KMS-11 (cell line): ENCODE results near the gene POU2F3.

Source experiments
- H2AFZ ChIP-seq: fragments of 200-600 bp; sonication (generic); 2 replicates; pipeline ENCODE4 v1.6.1; 2016; ENCODE audit warnings: antibody characterized with exemption, mixed run types, low read depth
- H3K27ac ChIP-seq: fragments of 200-600 bp; sonication (generic); 2 replicates; pipeline ENCODE4 v1.6.1; 2016; ENCODE audit warnings: mild to moderate bottlenecking, mixed run types
- H3K27me3 ChIP-seq: fragments of 200-600 bp; sonication (generic); 2 replicates; pipeline ENCODE4 v1.6.1; 2017; ENCODE audit warnings: mild to moderate bottlenecking, low read depth, mixed run types, moderate library complexity; ENCODE audit not compliant: insufficient read depth
- H3K36me3 ChIP-seq: fragments of 200-600 bp; sonication (generic); 2 replicates; pipeline ENCODE4 v1.6.1; 2017; ENCODE audit warnings: mild to moderate bottlenecking, mixed run types; ENCODE audit not compliant: insufficient read depth
- H3K4me1 ChIP-seq: fragments of 200-600 bp; sonication (generic); 2 replicates; pipeline ENCODE4 v1.6.1; 2016; ENCODE audit warnings: mild to moderate bottlenecking, low read depth, mixed run types; ENCODE audit not compliant: poor library complexity, severe bottlenecking
- H3K4me2 ChIP-seq: fragments of 200-600 bp; sonication (generic); 2 replicates; pipeline ENCODE4 v1.7.0; 2016; ENCODE audit warnings: mild to moderate bottlenecking, mixed run types
- H3K4me3 ChIP-seq: fragments of 200-600 bp; sonication (generic); IDR thresholded peaks from 2 replicates; pipeline ENCODE4 v1.6.1; 2017; ENCODE audit warnings: low read depth, low read length, mixed read lengths; ENCODE audit not compliant: insufficient read depth
- H3K79me2 ChIP-seq: fragments of 200-600 bp; sonication (generic); 2 replicates; pipeline ENCODE4 v1.6.1; 2016; ENCODE audit warnings: low read depth, mixed run types; ENCODE audit not compliant: insufficient read depth
- H3K9ac ChIP-seq: fragments of 200-600 bp; sonication (generic); 2 replicates; pipeline ENCODE4 v1.6.1; 2016; ENCODE audit warnings: mild to moderate bottlenecking, mixed run types
- H4K20me1 ChIP-seq: fragments of 200-600 bp; sonication (generic); 2 replicates; pipeline ENCODE4 v1.6.1; 2016; ENCODE audit warnings: mild to moderate bottlenecking, mixed run types; ENCODE audit not compliant: insufficient read depth
- CTCF ChIP-seq: fragments of 200-600 bp; sonication (generic); conservative IDR thresholded peaks from 2 replicates; pipeline ENCODE4 v1.6.1; 2017; ENCODE audit warnings: low read depth, mild to moderate bottlenecking, antibody characterized with exemption, low read length, moderate library complexity, mixed read lengths

Gene POU2F3

DNA sequence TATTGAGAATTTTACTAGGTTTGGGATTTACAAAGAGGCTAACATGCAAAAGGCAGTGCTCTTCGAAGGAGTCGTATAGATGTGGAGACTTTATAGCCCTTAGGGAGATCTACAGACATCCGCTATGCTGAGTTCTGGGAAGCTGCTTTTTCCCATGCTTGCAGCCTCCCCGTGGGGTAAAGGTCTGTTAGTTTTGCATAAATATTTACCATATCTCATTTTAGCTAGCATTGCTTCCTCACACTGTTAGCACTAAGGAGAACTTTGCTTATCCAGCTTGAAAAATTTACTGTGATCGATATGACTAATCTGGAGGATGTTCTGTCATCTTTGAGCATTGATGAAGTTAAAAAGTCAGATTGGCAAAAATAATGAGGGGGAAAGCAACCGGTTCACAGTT is 114.8 kb downstream of the POU2F3 start:
- peaks cover 56% of the 10 kb centered on the region for H3K4me1 ChIP-seq
- H3K9ac ChIP-seq: no peak overlapping the region
- no peak for TF ChIP-seq CTCF
- H4K20me1 ChIP-seq: peaks cover 10% of the 10 kb centered on the region; the same call in 1 of the 2 replicates
- H3K4me3 ChIP-seq: no peak overlapping the region
- no peak overlapping the region for H2AFZ ChIP-seq
- peaks cover 96% of the 10 kb centered on the region for H3K79me2 ChIP-seq
- H3K36me3 ChIP-seq: no peaks in the 10 kb centered on the region
- no peak overlapping the region for H3K4me2 ChIP-seq
- no peak overlapping the region for H3K27ac ChIP-seq
- H3K27me3 ChIP-seq: no peaks in the 10 kb centered on the region

GRCh38 chr11:120357620-120358019 is 117.7 kb downstream of the POU2F3 start:
- Histone ChIP-seq H3K27ac (peak overlapping the region; percentile 56; the same call in 1 of the 2 replicates), H3K36me3 (no peaks in the 10 kb centered on the region), H3K4me3 (no peak overlapping the region), H3K27me3 (no peaks in the 10 kb centered on the region), H3K9ac (no peak overlapping the region), H3K4me1 (peaks cover 56% of the 10 kb centered on the region), H3K4me2 (peak overlapping the region; percentile 66; the same call in 1 of the 2 replicates), H4K20me1 (peaks cover 10% of the 10 kb centered on the region; the same call in 1 of the 2 replicates), H2AFZ (no peak overlapping the region), H3K79me2 (peaks cover 99% of the 10 kb centered on the region)
- no peak for TF ChIP-seq CTCF

GRCh38 chr11:120358729-120359128 is 118.8 kb downstream of the POU2F3 start:
- no peak for TF ChIP-seq CTCF
- peaks cover 56% of the 10 kb centered on the region for H3K4me1 ChIP-seq
- no peak overlapping the region for H2AFZ ChIP-seq
- no peak overlapping the region for H3K4me3 ChIP-seq
- H3K9ac ChIP-seq: no peak overlapping the region
- H3K27me3 ChIP-seq: no peaks in the 10 kb centered on the region
- peaks cover 99% of the 10 kb centered on the region for H3K79me2 ChIP-seq
- H4K20me1 ChIP-seq: peaks cover 10% of the 10 kb centered on the region; the same call in 1 of the 2 replicates
- peak overlapping the region; percentile 56; the same call in 1 of the 2 replicates for H3K27ac ChIP-seq
- no peaks in the 10 kb centered on the region for H3K36me3 ChIP-seq
- H3K4me2 ChIP-seq: peak overlapping the region; percentile 66

DNA sequence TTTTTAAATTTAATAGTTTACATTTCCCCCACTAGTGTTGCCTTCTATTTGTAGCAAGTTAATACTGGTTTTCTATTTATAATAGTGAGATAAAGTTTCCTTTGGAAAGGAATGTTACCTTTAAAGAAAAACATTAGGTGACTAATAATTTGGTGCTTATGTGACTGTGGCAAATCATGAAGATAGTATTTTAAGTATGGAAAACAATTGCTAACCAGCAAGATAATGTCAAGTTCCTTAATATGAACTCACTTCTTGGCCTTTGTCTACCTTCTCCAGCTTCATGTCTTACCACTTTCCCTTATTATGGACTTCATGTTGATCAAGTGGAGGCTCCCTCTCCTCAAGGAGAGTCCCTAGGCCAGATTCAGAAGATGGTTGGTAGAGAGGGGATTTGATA is 123.5 kb downstream of the POU2F3 start:
- H3K79me2 ChIP-seq: peaks cover 98% of the 10 kb centered on the region
- H3K4me1 ChIP-seq: peaks cover 16% of the 10 kb centered on the region
- H2AFZ ChIP-seq: no peak overlapping the region
- no peak overlapping the region for H3K4me2 ChIP-seq
- H3K9ac ChIP-seq: no peak overlapping the region
- no peaks in the 10 kb centered on the region for H3K27me3 ChIP-seq
- H3K27ac ChIP-seq: no peak overlapping the region
- H3K4me3 ChIP-seq: no peak overlapping the region
- H3K36me3 ChIP-seq: no peaks in the 10 kb centered on the region
- no peak for TF ChIP-seq CTCF
- H4K20me1 ChIP-seq: 0 out of 2 replicates have a peak, but pooled peaks cover 5% of the 10 kb centered on the region
